H7 (cell line): ENCODE results near the gene SPATA31C2. TPM values are rescaled to one million over a fixed set of nuclear protein-coding genes. Genes with fewer than 3 reads are reported as not detected.
"Not testable (repeated sequence)": the region's sequence is repeated elsewhere in the genome, so short reads cannot be mapped to it uniquely, and the experiment has no call there.

Experiments used
- DNase-seq: peaks from one replicate; pipeline ENCODE4 v3.0.0; 2012
- H3K27me3 ChIP-seq: 2 replicates; pipeline ENCODE4 v1.6.0; 2011; ENCODE audit warnings: mild to moderate bottlenecking, low read length; ENCODE audit not compliant: control insufficient read depth, insufficient read depth
- H3K36me3 ChIP-seq: replicated peaks from 2 replicates; pipeline ENCODE4 v1.5.1; 2011; ENCODE audit warnings: low read length; ENCODE audit not compliant: control insufficient read depth, insufficient read depth
- H3K4me3 ChIP-seq: 2 replicates; pipeline ENCODE4 v1.5.1; 2011; ENCODE audit warnings: low read depth, mild to moderate bottlenecking, control low read depth, low read length, moderate library complexity; ENCODE audit not compliant: insufficient read depth
- total RNA-seq: library from RNA; depleted of rRNA; stranded (reverse); fragments of >200 nt; shearing (Covaris generic); gene quantifications from 2 replicates; pipeline ENCODE4 v1.2.3, GENCODE V29; 2014; rRNA removed

Gene SPATA31C2
- total RNA-seq, result 0.14 TPM in 1 of 2 replicates, not detected in the other

- H3K36me3 ChIP-seq, H3K4me3 ChIP-seq, H3K27me3 ChIP-seq, DNase-seq: not testable (repeated sequence)
Observed at GRCh38 chr9:88138375-88138774, at the start of gene SPATA31C2. SPATA31C2 (minus strand) TSS chr9:88138475; CDS start chr9:88138446, 29 bp downstream.

- H3K27me3 ChIP-seq, result no peaks in the 10 kb centered on the region; the same call in 1 of the 2 replicates
- H3K36me3 ChIP-seq, result no peaks in the 10 kb centered on the region
- no peak for DNase-seq
Observed at GRCh38 chr9:88187631-88188030, 49.4 kb upstream of the SPATA31C2 start.

GRCh38 chr9:88186495-88187110 lies 48.3 kb upstream of the SPATA31C2 start:
- DNase-seq, result no peak
- H3K36me3 ChIP-seq, result no peaks in the 10 kb centered on the region
- no peaks in the 10 kb centered on the region; the same call in 1 of the 2 replicates for H3K27me3 ChIP-seq
- no peak overlapping the region for H3K4me3 ChIP-seq

More at GRCh38 chr9:88187631-88188030, 49.4 kb upstream of the SPATA31C2 start:
- H3K4me3 ChIP-seq, result no peak overlapping the region

GRCh38 chr9:88184976-88185375 lies 46.7 kb upstream of the SPATA31C2 start:
- Histone ChIP-seq H3K36me3 (no peaks in the 10 kb centered on the region), H3K27me3 (no peaks in the 10 kb centered on the region), H3K4me3 (no peak overlapping the region)
- DNase-seq, result no peak

- no peaks in the 10 kb centered on the region for H3K36me3 ChIP-seq
- DNase-seq, result no peak
- no peak overlapping the region for H3K4me3 ChIP-seq
- H3K27me3 ChIP-seq, result no peaks in the 10 kb centered on the region
Observed at GRCh38 chr9:88183798-88184495, 45.7 kb upstream of the SPATA31C2 start.

- no peaks in the 10 kb centered on the region for H3K27me3 ChIP-seq
- H3K36me3 ChIP-seq, result no peaks in the 10 kb centered on the region
- no peak for DNase-seq
- no peak overlapping the region for H3K4me3 ChIP-seq
Observed at GRCh38 chr9:88182501-88182900, 44.2 kb upstream of the SPATA31C2 start.

GRCh38 chr9:88180081-88180765 lies 41.9 kb upstream of the SPATA31C2 start:
- DNase-seq, result no peak
- Histone ChIP-seq H3K27me3 (no peaks in the 10 kb centered on the region), H3K36me3 (no peaks in the 10 kb centered on the region), H3K4me3 (no peak overlapping the region)

- Histone ChIP-seq H3K4me3 (no peak overlapping the region), H3K36me3 (no peaks in the 10 kb centered on the region), H3K27me3 (no peaks in the 10 kb centered on the region)
- DNase-seq, result no peak
Observed at GRCh38 chr9:88179062-88179521, 40.8 kb upstream of the SPATA31C2 start.

GRCh38 chr9:88178641-88179040 lies 40.4 kb upstream of the SPATA31C2 start:
- no peaks in the 10 kb centered on the region for H3K27me3 ChIP-seq

GRCh38 chr9:88177371-88177770 lies 39.1 kb upstream of the SPATA31C2 start:
- Histone ChIP-seq H3K36me3 (no peaks in the 10 kb centered on the region), H3K27me3 (no peaks in the 10 kb centered on the region), H3K4me3 (no peak overlapping the region)
- DNase-seq, result no peak

More at GRCh38 chr9:88178641-88179040, 40.4 kb upstream of the SPATA31C2 start:
- H3K4me3 ChIP-seq, result no peak overlapping the region
- no peaks in the 10 kb centered on the region for H3K36me3 ChIP-seq
- DNase-seq, result no peak

GRCh38 chr9:88174324-88174723 lies 36.0 kb upstream of the SPATA31C2 start:
- Histone ChIP-seq H3K4me3 (no peak overlapping the region), H3K36me3 (no peaks in the 10 kb centered on the region), H3K27me3 (no peaks in the 10 kb centered on the region)
- DNase-seq, result no peak

GRCh38 chr9:88173378-88173999 lies 35.2 kb upstream of the SPATA31C2 start:
- no peaks in the 10 kb centered on the region for H3K27me3 ChIP-seq
- peak; percentile 71 for DNase-seq
- no peaks in the 10 kb centered on the region for H3K36me3 ChIP-seq
- H3K4me3 ChIP-seq, result no peak overlapping the region

- H3K27me3 ChIP-seq, result no peaks in the 10 kb centered on the region
- no peak for DNase-seq
- no peaks in the 10 kb centered on the region for H3K36me3 ChIP-seq
- H3K4me3 ChIP-seq, result no peak overlapping the region
Observed at GRCh38 chr9:88169700-88170099, 31.4 kb upstream of the SPATA31C2 start.

GRCh38 chr9:88168564-88168963 lies 30.3 kb upstream of the SPATA31C2 start:
- Histone ChIP-seq H3K27me3 (no peaks in the 10 kb centered on the region), H3K4me3 (no peak overlapping the region), H3K36me3 (no peaks in the 10 kb centered on the region)
- no peak for DNase-seq
